ENCODE measurements around the gene RIMKLB. TPM values are rescaled to one million over a fixed set of nuclear protein-coding genes. Genes with fewer than 3 reads are reported as not detected.

Gene RIMKLB
- total and polyA plus RNA-seq, 10 of the 15 experiments (the other 5 are each of a cell fraction or from before 2014, with no cell fraction given): 0.15 to 0.83 (median 0.46) TPM

GRCh38 chr12:8818526-8818925 lies 120.7 kb downstream of the RIMKLB start:
- Histone ChIP-seq H3K27ac (ENCODE audit: control insufficient read depth, insufficient read depth) (no peak overlapping the region), H3K4me1 (ENCODE audit: control insufficient read depth, insufficient read depth, low read length) (no peaks in the 10 kb centered on the region), H2AFZ (ENCODE audit: control insufficient read depth, low read depth, low read length) (no peak overlapping the region), H3K9me3 (replicated peaks; ENCODE audit: control insufficient read depth, insufficient read depth, low read length) (no peaks in the 10 kb centered on the region), H4K20me1 (ENCODE audit: control insufficient read depth, insufficient read depth) (no peaks in the 10 kb centered on the region), H3K9ac (ENCODE audit: control insufficient read depth, insufficient read depth, low read length) (no peak overlapping the region), H3K79me2 (ENCODE audit: control insufficient read depth, insufficient read depth, low read length) (no peaks in the 10 kb centered on the region), H3K27me3 (replicated peaks in 1 of 2; ENCODE audit: control insufficient read depth in 2 of 2, insufficient read depth in 2 of 2, low read length in 1 of 2) (0 out of 4 replicates have a peak, but pooled peaks cover 1 to 3% of the 10 kb centered on the region in 2 experiments), H3K36me3 (ENCODE audit: control insufficient read depth in 2 of 2, insufficient read depth in 2 of 2, low read length in 1 of 2) (no peaks in the 10 kb centered on the region), H3K4me3 (no peak overlapping the region), H3K4me2 (ENCODE audit: control insufficient read depth, insufficient read depth) (no peak overlapping the region)
- SMC1A ChIA-PET (ENCODE audit: uncharacterized antibody, unreplicated experiment): no interaction called here
- CTCF ChIA-PET: interaction anchor here (0.8 kb wide), 1 partner anchor 274 kb away, joined by 4 read pairs; no protein-coding TSS in a partner anchor
- no peak for FAIRE-seq
- POLR2A ChIA-PET: no interaction called here
- no TSS peak for BruUV-seq (replicated peaks)
- no peak for ATAC-seq
- WGBS (ENCODE audit: insufficient coverage, insufficient replicate concordance, low lambda C conversion rate, missing lambda C conversion rate): 0% methylated on average over 2 of the region's 2 CpGs
- intact Hi-C loops (cut with micrococcal nuclease; ENCODE audit: unreplicated experiment) (no loop called here), in situ Hi-C loops (cut with MboI) (no loop called here)
- TF ChIP-seq BCLAF1 (IDR thresholded peaks at IDR 0.05) (no peak), PAX5 (IDR thresholded peaks at IDR 0.05; ENCODE audit: borderline replicate concordance, low read depth, low read length) (no peak), ELK1 (IDR thresholded peaks at IDR 0.05; ENCODE audit: low read depth, low read length) (no peak), RFX5 (IDR thresholded peaks at IDR 0.05; ENCODE audit: low read depth, low read length) (no peak), CBX5 (IDR thresholded peaks at IDR 0.05; ENCODE audit: low read depth) (no peak)
- RAD21 ChIA-PET (ENCODE audit: unreplicated experiment): interaction anchor here (1.0 kb wide), 1 partner anchor 161 kb away, joined by 3 read pairs; no protein-coding TSS in a partner anchor
- no peak for DNase-seq (ENCODE audit: low read depth, low spot score)
